ENCODE results near the gene PCLAF. TPM values are rescaled to one million over a fixed set of nuclear protein-coding genes. Genes with fewer than 3 reads are reported as not detected.
"Not testable (repeated sequence)": the region's sequence is repeated elsewhere in the genome, so short reads cannot be mapped to it uniquely, and the experiment has no call there.

The PCLAF gene
- total RNA-seq, 1 donor from 2014 or later, result 2.0 TPM

DNA sequence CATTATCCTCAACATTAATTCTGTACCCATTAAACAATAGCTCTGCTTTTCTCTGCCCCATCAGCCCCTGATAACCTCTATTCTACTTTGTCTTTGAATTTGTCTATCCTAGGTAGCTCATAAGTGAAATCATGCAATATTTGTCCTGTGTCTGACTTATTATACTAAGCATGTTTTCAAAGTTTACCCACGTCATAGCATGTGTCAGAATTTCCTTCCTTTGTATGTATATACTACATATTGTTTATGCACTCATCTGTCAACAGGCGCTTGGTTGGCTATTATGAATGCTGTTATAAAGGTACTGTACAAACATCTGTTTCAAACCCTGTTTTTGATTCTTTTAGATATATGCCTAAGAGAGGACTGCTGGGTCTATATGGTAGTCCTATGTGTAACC, 43.5 kb downstream of the PCLAF start:
- Mint-ChIP-seq H3K4me3 (no peak overlapping the region), H3K9me3 (no peaks in the 10 kb centered on the region), H3K27me3 (no peaks in the 10 kb centered on the region), H3K36me3 (ENCODE audit: low read depth) (peaks cover 28% of the 10 kb centered on the region), H3K4me1 (peaks cover 10% of the 10 kb centered on the region), H3K27ac (no peak overlapping the region)
- TF ChIP-seq, protein P1, sequence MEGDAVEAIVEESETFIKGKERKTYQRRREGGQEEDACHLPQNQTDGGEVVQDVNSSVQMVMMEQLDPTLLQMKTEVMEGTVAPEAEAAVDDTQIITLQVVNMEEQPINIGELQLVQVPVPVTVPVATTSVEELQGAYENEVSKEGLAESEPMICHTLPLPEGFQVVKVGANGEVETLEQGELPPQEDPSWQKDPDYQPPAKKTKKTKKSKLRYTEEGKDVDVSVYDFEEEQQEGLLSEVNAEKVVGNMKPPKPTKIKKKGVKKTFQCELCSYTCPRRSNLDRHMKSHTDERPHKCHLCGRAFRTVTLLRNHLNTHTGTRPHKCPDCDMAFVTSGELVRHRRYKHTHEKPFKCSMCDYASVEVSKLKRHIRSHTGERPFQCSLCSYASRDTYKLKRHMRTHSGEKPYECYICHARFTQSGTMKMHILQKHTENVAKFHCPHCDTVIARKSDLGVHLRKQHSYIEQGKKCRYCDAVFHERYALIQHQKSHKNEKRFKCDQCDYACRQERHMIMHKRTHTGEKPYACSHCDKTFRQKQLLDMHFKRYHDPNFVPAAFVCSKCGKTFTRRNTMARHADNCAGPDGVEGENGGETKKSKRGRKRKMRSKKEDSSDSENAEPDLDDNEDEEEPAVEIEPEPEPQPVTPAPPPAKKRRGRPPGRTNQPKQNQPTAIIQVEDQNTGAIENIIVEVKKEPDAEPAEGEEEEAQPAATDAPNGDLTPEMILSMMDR (IDR thresholded peaks at IDR 0.05), result no peak
- DNase-seq (no peak), ATAC-seq (ENCODE audit: low read depth) (no peak)
- CTCF ChIA-PET, result no interaction called here
- POLR2A ChIA-PET, result no interaction called here
- intact Hi-C loops (cut with micrococcal nuclease), result no loop called here

DNA sequence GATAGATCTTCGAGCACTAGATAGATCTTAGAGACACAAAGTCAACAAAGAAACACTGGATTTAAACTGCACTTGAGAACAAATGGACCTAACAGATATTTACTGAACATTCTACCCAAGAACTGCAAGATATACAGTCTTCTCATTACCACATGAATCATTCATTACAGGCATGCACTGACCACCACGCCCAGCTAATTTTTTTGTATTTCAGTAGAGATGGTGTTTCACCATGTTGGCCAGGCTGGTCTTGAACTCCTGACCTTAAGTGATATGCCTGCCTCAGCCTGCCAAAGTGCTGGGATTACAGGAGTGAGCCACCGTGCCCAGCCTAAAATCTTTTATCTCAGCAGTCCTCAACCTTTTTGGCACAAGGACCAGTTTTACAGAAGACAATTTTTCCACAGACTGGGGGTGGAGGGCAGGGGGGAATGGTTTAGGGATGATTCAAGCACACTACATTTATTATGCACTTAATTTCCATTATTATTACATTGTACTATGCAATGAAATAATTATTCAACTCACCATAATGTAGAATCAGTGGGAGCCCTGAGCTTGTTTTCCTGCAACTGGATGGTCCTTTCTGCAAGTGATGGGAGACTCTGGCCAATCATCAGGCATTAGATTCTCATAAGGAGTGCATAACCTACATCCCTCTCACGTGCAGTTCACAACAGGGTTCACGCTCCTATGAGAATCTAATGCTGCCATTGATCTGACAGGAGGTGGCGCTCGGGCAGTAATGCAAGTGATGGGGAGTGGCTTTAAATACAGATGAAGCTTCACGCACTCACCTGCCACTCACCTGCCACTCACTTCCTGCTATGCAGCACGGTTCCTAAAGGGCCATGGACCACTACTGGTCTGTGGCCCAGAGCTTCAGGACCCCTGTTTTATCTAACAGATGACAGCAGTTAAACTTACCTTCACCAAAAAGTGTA, 47.0 kb downstream of the PCLAF start:
- intact Hi-C loops (cut with micrococcal nuclease), result no loop called here
- POLR2A ChIA-PET, result no interaction called here
- Mint-ChIP-seq H3K4me3 (no peak overlapping the region), H3K27ac (no peak overlapping the region), H3K27me3 (no peaks in the 10 kb centered on the region), H3K9me3 (no peaks in the 10 kb centered on the region), H3K4me1 (peaks cover 10% of the 10 kb centered on the region), H3K36me3 (ENCODE audit: low read depth) (peaks cover 14% of the 10 kb centered on the region)
- no peak for DNase-seq
- TF ChIP-seq, protein P1 (IDR thresholded peaks at IDR 0.05), result no peak
- ATAC-seq (ENCODE audit: low read depth), result no peak
- CTCF ChIA-PET, result no interaction called here

DNA sequence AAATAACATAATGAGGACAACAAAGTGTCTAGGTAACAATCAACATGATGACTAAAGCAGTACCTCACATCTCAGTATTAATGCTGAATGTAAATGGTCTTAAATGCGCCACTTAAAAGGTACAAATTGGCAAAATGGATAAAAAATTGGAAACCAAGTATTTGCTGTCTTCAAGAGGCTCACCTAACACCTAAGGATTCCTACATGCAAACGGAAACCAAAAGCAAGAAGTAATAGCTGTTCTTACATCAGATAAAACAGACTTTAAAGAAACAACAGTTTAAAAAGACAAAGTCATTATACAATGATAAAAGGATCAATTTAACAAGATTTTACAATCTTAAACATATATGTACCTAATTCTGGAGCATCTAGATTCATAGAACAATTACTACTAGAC, 47.7 kb downstream of the PCLAF start:
- TF ChIP-seq, protein P1 (IDR thresholded peaks at IDR 0.05), result no peak
- H3K4me1 Mint-ChIP-seq, result peaks cover 10% of the 10 kb centered on the region
- H3K27ac Mint-ChIP-seq, result no peak overlapping the region
- intact Hi-C loops (cut with micrococcal nuclease), result no loop called here
- H3K9me3 Mint-ChIP-seq, result no peaks in the 10 kb centered on the region
- POLR2A ChIA-PET, result interaction anchor here (0.7 kb wide), 1 partner anchor 218 kb away, joined by 5 read pairs; no protein-coding TSS in a partner anchor
- peaks cover 9% of the 10 kb centered on the region for H3K36me3 Mint-ChIP-seq (ENCODE audit: low read depth)
- H3K27me3 Mint-ChIP-seq, result no peaks in the 10 kb centered on the region
- CTCF ChIA-PET, result no interaction called here
- H3K4me3 Mint-ChIP-seq, result no peak overlapping the region
- DNase-seq (no peak), ATAC-seq (ENCODE audit: low read depth) (no peak)

DNA sequence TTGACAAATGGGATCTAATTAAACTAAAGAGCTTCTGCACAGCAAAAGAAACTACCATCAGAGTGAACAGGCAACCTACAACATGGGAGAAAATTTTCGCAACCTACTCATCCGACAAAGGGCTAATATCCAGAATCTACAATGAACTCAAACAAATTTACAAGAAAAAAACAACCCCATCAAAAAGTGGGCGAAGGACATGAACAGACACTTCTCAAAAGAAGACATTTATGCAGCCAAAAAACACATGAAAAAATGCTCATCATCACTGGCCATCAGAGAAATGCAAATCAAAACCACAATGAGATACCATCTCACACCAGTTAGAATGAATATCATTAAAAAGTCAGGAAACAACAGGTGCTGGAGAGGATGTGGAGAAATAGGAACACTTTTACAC, 49.6 kb downstream of the PCLAF start:
- POLR2A ChIA-PET; CTCF ChIA-PET; H3K36me3 Mint-ChIP-seq (ENCODE audit: low read depth); H3K9me3 Mint-ChIP-seq; H3K27me3 Mint-ChIP-seq; intact Hi-C loops (cut with micrococcal nuclease); DNase-seq; ATAC-seq (ENCODE audit: low read depth); H3K4me1 Mint-ChIP-seq; H3K27ac Mint-ChIP-seq; H3K4me3 Mint-ChIP-seq: not testable (repeated sequence)

DNA sequence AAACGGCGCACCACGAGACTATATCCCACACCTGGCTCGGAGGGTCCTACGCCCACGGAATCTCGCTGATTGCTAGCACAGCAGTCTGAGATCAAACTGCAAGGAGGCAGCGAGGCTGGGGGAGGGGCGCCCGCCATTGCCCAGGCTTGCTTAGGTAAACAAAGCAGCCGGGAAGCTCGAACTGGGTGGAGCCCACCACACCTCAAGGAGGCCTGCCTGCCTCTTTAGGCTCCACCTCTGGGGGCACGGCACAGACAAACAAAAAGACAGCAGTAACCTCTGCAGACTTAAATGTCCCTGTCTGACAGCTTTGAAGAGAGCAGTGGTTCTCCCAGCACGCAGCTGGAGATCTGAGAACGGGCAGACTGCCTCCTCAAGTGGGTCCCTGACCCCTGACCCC, 54.3 kb downstream of the PCLAF start:
- CTCF ChIA-PET; DNase-seq; H3K27ac Mint-ChIP-seq; H3K27me3 Mint-ChIP-seq; ATAC-seq (ENCODE audit: low read depth); H3K9me3 Mint-ChIP-seq; intact Hi-C loops (cut with micrococcal nuclease); POLR2A ChIA-PET; H3K36me3 Mint-ChIP-seq (ENCODE audit: low read depth); H3K4me1 Mint-ChIP-seq; H3K4me3 Mint-ChIP-seq: not testable (repeated sequence)

DNA sequence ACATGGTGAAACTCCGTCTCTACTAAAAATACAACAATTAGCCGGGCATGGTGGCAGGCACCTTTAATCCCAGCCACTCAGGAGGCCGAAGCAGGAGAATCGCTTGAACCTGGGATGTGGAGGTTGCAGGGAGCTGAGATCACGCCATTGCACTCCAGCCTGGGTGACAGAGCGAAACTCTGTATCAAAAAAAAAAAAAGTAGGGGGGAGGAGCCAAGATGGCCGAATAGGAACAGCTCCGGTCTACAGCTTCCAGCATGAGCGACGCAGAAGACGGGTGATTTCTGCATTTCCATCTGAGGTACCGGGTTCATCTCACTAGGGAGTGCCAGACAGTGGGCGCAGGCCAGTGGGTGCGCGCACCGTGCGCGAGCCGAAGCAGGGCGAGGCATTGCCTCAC, 54.8 kb downstream of the PCLAF start:
- H3K36me3 Mint-ChIP-seq (ENCODE audit: low read depth); H3K27me3 Mint-ChIP-seq; CTCF ChIA-PET; H3K9me3 Mint-ChIP-seq; H3K4me1 Mint-ChIP-seq; H3K27ac Mint-ChIP-seq; intact Hi-C loops (cut with micrococcal nuclease); ATAC-seq (ENCODE audit: low read depth); H3K4me3 Mint-ChIP-seq; POLR2A ChIA-PET; DNase-seq: not testable (repeated sequence)
